ENCODE results near the gene AUTS2. TPM values are rescaled to one million over a fixed set of nuclear protein-coding genes. Genes with fewer than 3 reads are reported as not detected.

AUTS2 gene
- total and polyA plus RNA-seq, 4 donors, result 4.9 to 24.4 (median 7.0) TPM

DNA sequence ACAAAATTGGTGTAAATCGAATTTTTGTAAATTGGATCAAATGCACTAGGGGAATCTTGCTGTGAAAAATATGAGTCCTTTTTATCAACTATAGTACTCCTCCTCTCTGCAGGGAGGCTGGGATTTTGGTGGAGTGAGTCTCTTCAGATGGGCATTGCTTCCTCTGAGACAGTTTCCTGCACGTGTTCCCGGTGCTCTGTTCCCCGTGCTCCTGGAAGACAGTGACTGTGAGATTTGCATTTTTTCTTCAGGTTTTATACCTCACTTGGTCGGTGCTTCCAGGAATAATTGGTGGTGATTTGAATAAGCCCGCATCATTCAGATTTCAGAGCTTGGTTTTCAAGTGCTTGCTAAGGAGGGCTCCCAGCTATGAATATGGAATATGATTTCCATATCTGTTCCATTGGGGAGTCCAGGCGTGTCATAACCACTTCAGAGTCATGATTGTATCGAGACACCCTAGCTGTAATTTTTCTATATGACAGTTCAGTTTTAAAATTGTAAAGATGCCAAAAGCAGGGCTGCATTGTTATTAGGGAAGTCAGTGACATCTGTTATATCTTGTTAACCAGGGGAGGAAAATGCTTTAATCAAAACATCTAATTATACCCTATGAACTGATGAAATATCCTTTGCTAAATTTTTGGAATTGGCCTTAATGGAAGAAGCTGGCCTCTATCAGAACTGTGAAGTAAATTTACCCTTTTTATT lies 12.3 kb downstream of the AUTS2 start:
- no peak overlapping the region for H3K9ac ChIP-seq (ENCODE audit: low read depth in 1 of 2, low read length in 2 of 2)
- no peak overlapping the region for H3K27ac ChIP-seq (ENCODE audit: low read depth in 1 of 2, low read length in 2 of 2)
- no peaks in the 10 kb centered on the region for H3K4me1 ChIP-seq (ENCODE audit: control insufficient read depth in 4 of 4, insufficient read depth in 4 of 4, low read length in 3 of 4)
- no peaks in the 10 kb centered on the region for H3K27me3 ChIP-seq (ENCODE audit: control insufficient read depth in 4 of 4, insufficient read depth in 4 of 4, low read length in 3 of 4)
- H3K36me3 ChIP-seq (ENCODE audit: control insufficient read depth in 4 of 4, insufficient read depth in 3 of 4, low read depth in 1 of 4, low read length in 3 of 4), result no peaks in the 10 kb centered on the region
- 75% methylated on average over 8 of the region's 8 CpGs for WGBS
- DNase-seq (ENCODE audit: low spot score), result no peak
- TF ChIP-seq SP1 (IDR thresholded peaks at IDR 0.05) (no peak), FOXA2 (IDR thresholded peaks at IDR 0.05) (no peak), GABPA (IDR thresholded peaks at IDR 0.05 in 1 of 2, conservative IDR thresholded peaks at IDR 0.05 in 1 of 2) (no peak), TAF1 (conservative IDR thresholded peaks at IDR 0.05) (no peak), YY1 (IDR thresholded peaks at IDR 0.05) (no peak), HNF4G (IDR thresholded peaks at IDR 0.05) (no peak), RXRA (IDR thresholded peaks at IDR 0.05) (no peak), EGR1 (IDR thresholded peaks at IDR 0.05; ENCODE audit: low read depth in 2 of 2) (no peak), FOXA1 (IDR thresholded peaks at IDR 0.05) (no peak), RAD21 (IDR thresholded peaks at IDR 0.05) (no peak), JUND (IDR thresholded peaks at IDR 0.05) (no peak)
- TF ChIP-seq, protein P1, sequence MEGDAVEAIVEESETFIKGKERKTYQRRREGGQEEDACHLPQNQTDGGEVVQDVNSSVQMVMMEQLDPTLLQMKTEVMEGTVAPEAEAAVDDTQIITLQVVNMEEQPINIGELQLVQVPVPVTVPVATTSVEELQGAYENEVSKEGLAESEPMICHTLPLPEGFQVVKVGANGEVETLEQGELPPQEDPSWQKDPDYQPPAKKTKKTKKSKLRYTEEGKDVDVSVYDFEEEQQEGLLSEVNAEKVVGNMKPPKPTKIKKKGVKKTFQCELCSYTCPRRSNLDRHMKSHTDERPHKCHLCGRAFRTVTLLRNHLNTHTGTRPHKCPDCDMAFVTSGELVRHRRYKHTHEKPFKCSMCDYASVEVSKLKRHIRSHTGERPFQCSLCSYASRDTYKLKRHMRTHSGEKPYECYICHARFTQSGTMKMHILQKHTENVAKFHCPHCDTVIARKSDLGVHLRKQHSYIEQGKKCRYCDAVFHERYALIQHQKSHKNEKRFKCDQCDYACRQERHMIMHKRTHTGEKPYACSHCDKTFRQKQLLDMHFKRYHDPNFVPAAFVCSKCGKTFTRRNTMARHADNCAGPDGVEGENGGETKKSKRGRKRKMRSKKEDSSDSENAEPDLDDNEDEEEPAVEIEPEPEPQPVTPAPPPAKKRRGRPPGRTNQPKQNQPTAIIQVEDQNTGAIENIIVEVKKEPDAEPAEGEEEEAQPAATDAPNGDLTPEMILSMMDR (IDR thresholded peaks at IDR 0.05; ENCODE audit: low read depth, low read length, missing input control), result no peak
- TF ChIP-seq, protein P2, sequence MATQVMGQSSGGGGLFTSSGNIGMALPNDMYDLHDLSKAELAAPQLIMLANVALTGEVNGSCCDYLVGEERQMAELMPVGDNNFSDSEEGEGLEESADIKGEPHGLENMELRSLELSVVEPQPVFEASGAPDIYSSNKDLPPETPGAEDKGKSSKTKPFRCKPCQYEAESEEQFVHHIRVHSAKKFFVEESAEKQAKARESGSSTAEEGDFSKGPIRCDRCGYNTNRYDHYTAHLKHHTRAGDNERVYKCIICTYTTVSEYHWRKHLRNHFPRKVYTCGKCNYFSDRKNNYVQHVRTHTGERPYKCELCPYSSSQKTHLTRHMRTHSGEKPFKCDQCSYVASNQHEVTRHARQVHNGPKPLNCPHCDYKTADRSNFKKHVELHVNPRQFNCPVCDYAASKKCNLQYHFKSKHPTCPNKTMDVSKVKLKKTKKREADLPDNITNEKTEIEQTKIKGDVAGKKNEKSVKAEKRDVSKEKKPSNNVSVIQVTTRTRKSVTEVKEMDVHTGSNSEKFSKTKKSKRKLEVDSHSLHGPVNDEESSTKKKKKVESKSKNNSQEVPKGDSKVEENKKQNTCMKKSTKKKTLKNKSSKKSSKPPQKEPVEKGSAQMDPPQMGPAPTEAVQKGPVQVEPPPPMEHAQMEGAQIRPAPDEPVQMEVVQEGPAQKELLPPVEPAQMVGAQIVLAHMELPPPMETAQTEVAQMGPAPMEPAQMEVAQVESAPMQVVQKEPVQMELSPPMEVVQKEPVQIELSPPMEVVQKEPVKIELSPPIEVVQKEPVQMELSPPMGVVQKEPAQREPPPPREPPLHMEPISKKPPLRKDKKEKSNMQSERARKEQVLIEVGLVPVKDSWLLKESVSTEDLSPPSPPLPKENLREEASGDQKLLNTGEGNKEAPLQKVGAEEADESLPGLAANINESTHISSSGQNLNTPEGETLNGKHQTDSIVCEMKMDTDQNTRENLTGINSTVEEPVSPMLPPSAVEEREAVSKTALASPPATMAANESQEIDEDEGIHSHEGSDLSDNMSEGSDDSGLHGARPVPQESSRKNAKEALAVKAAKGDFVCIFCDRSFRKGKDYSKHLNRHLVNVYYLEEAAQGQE (IDR thresholded peaks at IDR 0.05), result no peak
- TF ChIP-seq, protein P3, sequence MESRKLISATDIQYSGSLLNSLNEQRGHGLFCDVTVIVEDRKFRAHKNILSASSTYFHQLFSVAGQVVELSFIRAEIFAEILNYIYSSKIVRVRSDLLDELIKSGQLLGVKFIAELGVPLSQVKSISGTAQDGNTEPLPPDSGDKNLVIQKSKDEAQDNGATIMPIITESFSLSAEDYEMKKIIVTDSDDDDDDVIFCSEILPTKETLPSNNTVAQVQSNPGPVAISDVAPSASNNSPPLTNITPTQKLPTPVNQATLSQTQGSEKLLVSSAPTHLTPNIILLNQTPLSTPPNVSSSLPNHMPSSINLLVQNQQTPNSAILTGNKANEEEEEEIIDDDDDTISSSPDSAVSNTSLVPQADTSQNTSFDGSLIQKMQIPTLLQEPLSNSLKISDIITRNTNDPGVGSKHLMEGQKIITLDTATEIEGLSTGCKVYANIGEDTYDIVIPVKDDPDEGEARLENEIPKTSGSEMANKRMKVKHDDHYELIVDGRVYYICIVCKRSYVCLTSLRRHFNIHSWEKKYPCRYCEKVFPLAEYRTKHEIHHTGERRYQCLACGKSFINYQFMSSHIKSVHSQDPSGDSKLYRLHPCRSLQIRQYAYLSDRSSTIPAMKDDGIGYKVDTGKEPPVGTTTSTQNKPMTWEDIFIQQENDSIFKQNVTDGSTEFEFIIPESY (IDR thresholded peaks at IDR 0.05), result no peak
- TF ChIP-seq, protein P4, sequence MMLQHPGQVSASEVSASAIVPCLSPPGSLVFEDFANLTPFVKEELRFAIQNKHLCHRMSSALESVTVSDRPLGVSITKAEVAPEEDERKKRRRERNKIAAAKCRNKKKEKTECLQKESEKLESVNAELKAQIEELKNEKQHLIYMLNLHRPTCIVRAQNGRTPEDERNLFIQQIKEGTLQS (IDR thresholded peaks at IDR 0.05), result no peak
- TF ChIP-seq, protein P5, sequence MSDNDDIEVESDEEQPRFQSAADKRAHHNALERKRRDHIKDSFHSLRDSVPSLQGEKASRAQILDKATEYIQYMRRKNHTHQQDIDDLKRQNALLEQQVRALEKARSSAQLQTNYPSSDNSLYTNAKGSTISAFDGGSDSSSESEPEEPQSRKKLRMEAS (IDR thresholded peaks at IDR 0.05), result no peak
- no peaks in the 10 kb centered on the region for H3K9me3 ChIP-seq (ENCODE audit: control insufficient read depth in 4 of 4, low read length in 3 of 4)
- H3K4me3 ChIP-seq (ENCODE audit: low read depth in 1 of 3, low read length in 3 of 3), result no peak overlapping the region
